HepG2 (cell line): ENCODE measurements around the gene QDPR. TPM values are rescaled to one million over a fixed set of nuclear protein-coding genes. Genes with fewer than 3 reads are reported as not detected.
A peak's percentile ranks its signal among the peaks of the same experiment; 100 is the strongest.

ENCODE experiments used
- AGO2 ChIP-seq: fragments of 200-400 bp; formaldehyde crosslinking; optimal IDR thresholded peaks from 2 replicates; pipeline ENCODE3; 2017; ENCODE audit warnings: mild to moderate bottlenecking, low read depth, low read length, moderate library complexity
- KLF13 ChIP-seq: sonication (generic); formaldehyde crosslinking; IDR thresholded peaks from 2 replicates; pipeline ENCODE4 v1.4.0; 2020; ENCODE audit warnings: mild to moderate bottlenecking, missing genetic modification reagents
- NCOR1 ChIP-seq: fragments of 200-600 bp; sonication (generic); IDR thresholded peaks from 2 replicates; pipeline ENCODE4 v1.7.0; 2017; ENCODE audit warnings: antibody characterized with exemption, low read length, borderline replicate concordance
- RBAK ChIP-seq: sonication (generic); formaldehyde crosslinking; IDR thresholded peaks from 2 replicates; pipeline ENCODE4 v1.5.1; 2020; ENCODE audit warnings: mild to moderate bottlenecking, missing genetic modification reagents
- SMAD9 ChIP-seq: sonication (generic); formaldehyde crosslinking; IDR thresholded peaks from 2 replicates; pipeline ENCODE4 v1.5.1; 2020; ENCODE audit warnings: mild to moderate bottlenecking, missing genetic modification reagents
- SP4 ChIP-seq: sonication (generic); formaldehyde crosslinking; IDR thresholded peaks from 2 replicates; pipeline ENCODE4 v1.8.1; 2023; ENCODE audit warnings: mild to moderate bottlenecking, missing genetic modification reagents
- ZBTB40 ChIP-seq, 2 experiments: fragments of 450-650 bp in 1 of 2; sonication (generic) in 1 of 2; formaldehyde crosslinking in 1 of 2; IDR thresholded peaks; 2 replicates each; pipeline versions ENCODE4 v1.6.1 to v1.8.0; 2016 to 2022; ENCODE audit warnings: antibody characterized with exemption in 1 of 2, mild to moderate bottlenecking in 1 of 2, missing genetic modification reagents in 1 of 2
- ZFYVE20 ChIP-seq: sonication (generic); formaldehyde crosslinking; IDR thresholded peaks from 2 replicates; pipeline ENCODE4 v1.8.0; 2023; ENCODE audit warnings: low read depth, mild to moderate bottlenecking, moderate library complexity, missing genetic modification reagents, borderline replicate concordance
- ZNF326 ChIP-seq: sonication (generic); formaldehyde crosslinking; IDR thresholded peaks from 2 replicates; pipeline ENCODE4 v1.4.0; 2020; ENCODE audit warnings: missing genetic modification reagents, borderline replicate concordance
- ZNF572 ChIP-seq: sonication (generic); formaldehyde crosslinking; IDR thresholded peaks from 2 replicates; pipeline ENCODE4 v1.5.1; 2020; ENCODE audit warnings: mild to moderate bottlenecking, missing genetic modification reagents
- ZNF710 ChIP-seq: sonication (generic); formaldehyde crosslinking; IDR thresholded peaks from 2 replicates; pipeline ENCODE4 v1.5.0; 2020; ENCODE audit warnings: mild to moderate bottlenecking, missing genetic modification reagents, borderline replicate concordance
- ZNF879 ChIP-seq: sonication (generic); formaldehyde crosslinking; IDR thresholded peaks from 2 replicates; pipeline ENCODE4 v1.8.1; 2023; ENCODE audit warnings: missing genetic modification reagents
- polyA plus RNA-seq, 8 experiments: library from polyadenylated mRNA; depleted of rRNA in 3 of 8; stranded (reverse) in 7 of 8; unstranded in 1 of 8; fragments of >200 nt; fragmentation: Illumina TruSeq in 4 of 8; extraction: Trizol in 4 of 8; gene quantifications; 2 replicates each; pipeline versions ENCODE4 v1.2.1 to v1.2.3, GENCODE V29; 2011 to 2016; ENCODE audit warnings: low read depth in 4 of 8, missing spikeins in 1 of 8, mixed read lengths in 1 of 8; ENCODE audit not compliant: insufficient read depth in 1 of 8
- total RNA-seq, 5 experiments: library from RNA; depleted of rRNA; stranded (reverse); fragments of >200 nt; fragmentation: Illumina TruSeq; extraction: Trizol; gene quantifications; 2 replicates each; pipeline ENCODE4 v1.2.3, GENCODE V29; 2016; ENCODE audit warnings: low read depth in 1 of 5
- TF ChIP-seq, protein P1 (sequence below): sonication (generic); formaldehyde crosslinking; IDR thresholded peaks from 2 replicates; pipeline ENCODE4 v1.4.0; 2020; ENCODE audit warnings: missing genetic modification reagents

QDPR gene
- total and polyA plus RNA-seq, 2 of the 13 experiments (the other 11 are each of a cell fraction or from before 2014, with no cell fraction given): 9.9 to 95.5 TPM

GRCh38 chr4:17511950-17512795, at the start of gene QDPR (continued):
- TF ChIP-seq ZBTB40 (IDR thresholded peaks at IDR 0.05): no peak
- no peak for TF ChIP-seq ZBTB40 (CRISPR knock-in tag; IDR thresholded peaks at IDR 0.05)
- TF ChIP-seq ZNF326 (CRISPR knock-in tag): no peak
- TF ChIP-seq SMAD9 (CRISPR knock-in tag): no peak
- no peak for TF ChIP-seq KLF13 (CRISPR knock-in tag)
- TF ChIP-seq SP4 (CRISPR knock-in tag): peak; percentile 67
- TF ChIP-seq ZNF710: no peak
- TF ChIP-seq ZNF572 (CRISPR knock-in tag): no peak
- no peak for TF ChIP-seq ZFYVE20 (CRISPR knock-in tag)
- peak; percentile 37 for TF ChIP-seq AGO2
- TF ChIP-seq RBAK (CRISPR knock-in tag): no peak
- TF ChIP-seq, protein P1, sequence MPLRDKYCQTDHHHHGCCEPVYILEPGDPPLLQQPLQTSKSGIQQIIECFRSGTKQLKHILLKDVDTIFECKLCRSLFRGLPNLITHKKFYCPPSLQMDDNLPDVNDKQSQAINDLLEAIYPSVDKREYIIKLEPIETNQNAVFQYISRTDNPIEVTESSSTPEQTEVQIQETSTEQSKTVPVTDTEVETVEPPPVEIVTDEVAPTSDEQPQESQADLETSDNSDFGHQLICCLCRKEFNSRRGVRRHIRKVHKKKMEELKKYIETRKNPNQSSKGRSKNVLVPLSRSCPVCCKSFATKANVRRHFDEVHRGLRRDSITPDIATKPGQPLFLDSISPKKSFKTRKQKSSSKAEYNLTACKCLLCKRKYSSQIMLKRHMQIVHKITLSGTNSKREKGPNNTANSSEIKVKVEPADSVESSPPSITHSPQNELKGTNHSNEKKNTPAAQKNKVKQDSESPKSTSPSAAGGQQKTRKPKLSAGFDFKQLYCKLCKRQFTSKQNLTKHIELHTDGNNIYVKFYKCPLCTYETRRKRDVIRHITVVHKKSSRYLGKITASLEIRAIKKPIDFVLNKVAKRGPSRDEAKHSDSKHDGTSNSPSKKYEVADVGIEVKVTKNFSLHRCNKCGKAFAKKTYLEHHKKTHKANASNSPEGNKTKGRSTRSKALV (CRISPR knock-in tag): 0 out of 2 replicates have a peak, but pooled peaks have one; percentile 2
- TF ChIP-seq NCOR1: no peak
- TF ChIP-seq ZNF879 (CRISPR knock-in tag): no peak
